GM18861 (cell line): ENCODE data around the gene BANP.
"Not testable (repeated sequence)": the region's sequence is repeated elsewhere in the genome, so short reads cannot be mapped to it uniquely, and the experiment has no call there.

Source experiments
- ATAC-seq: cut with Tn5 transposase; IDR thresholded peaks from one replicate; pipeline ENCODE4 v1.9.1; 2021; ENCODE audit not compliant: unreplicated experiment

The BANP gene

DNA sequence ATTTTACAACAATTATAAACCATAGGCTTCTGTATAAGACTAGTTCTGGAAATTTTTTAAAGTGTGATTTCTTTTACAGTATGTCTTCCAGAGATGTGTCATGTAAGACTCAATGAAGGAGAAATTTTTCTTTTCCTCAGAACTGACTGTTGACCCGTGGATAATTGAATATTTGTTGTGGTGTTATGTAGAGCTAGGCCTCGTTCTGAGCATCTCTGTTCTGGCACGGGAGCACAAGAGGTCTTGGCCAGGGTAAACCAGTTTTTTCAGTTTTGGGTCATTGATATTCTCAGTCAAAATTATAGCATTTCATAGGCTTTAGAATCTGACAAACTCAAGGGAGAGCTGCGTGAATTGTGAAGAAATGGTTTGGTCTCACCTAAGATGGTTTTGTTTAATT, 39.0 kb downstream of the BANP start:
- ATAC-seq = not testable (repeated sequence)

DNA sequence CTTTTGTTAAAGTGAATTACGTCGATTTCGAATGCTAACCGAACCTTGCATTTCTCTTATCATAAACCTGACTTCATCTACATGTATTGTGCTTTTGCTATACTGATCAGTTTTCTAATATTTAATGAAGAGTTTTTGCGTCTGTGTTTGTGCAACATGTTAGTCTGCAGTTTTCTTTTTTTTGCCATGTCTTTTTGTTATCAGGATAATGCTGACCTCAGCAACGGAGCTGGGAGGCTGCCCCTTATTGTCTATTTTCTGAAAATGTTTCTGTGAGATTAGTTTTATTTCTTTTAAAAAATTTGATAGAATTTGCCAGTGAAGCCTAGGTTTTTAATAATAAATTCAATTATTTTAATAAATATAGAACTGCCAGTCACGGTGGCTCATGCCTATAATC, 40.9 kb downstream of the BANP start:
- ATAC-seq = not testable (repeated sequence)

DNA sequence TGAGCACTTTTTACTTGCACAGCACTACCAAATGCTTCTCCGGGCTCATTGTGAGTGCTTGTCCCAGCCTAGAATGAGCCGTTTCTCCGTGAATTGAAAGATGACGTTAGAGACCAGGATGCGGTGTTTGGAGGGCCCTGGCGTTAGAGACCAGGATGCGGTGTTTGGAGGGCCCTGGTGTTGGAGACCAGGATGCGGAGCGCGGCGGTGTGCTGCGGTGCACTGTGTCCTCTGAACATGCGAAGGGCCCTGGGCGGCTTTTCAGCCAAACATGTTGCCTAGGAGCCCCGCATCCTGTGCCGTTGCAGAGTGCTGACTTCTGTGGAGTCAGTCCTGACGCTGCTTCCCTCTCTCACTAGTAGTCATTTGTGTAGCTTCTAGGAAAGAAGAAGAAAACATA, 42.7 kb downstream of the BANP start:
- no peak for ATAC-seq

DNA sequence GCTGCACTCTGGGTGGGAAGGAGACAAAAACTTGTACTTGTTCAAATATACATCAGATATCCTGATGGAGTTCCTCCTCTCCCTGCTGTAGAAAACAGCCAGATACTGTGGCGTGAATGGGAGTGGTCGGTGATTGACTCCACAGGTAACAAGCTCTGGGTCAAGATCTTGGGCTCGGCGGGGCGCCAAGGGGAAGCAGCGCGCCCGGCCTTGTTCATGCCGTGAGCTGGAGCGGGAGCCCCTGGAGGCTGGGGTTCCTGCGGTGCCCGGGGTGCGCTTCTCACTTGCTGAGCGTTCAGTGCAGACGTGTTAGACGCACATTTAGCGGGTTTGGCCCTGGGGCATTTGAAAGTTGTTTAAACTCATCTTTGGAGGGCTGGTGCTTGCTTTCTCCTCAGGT, 44.4 kb downstream of the BANP start:
- no peak for ATAC-seq

DNA sequence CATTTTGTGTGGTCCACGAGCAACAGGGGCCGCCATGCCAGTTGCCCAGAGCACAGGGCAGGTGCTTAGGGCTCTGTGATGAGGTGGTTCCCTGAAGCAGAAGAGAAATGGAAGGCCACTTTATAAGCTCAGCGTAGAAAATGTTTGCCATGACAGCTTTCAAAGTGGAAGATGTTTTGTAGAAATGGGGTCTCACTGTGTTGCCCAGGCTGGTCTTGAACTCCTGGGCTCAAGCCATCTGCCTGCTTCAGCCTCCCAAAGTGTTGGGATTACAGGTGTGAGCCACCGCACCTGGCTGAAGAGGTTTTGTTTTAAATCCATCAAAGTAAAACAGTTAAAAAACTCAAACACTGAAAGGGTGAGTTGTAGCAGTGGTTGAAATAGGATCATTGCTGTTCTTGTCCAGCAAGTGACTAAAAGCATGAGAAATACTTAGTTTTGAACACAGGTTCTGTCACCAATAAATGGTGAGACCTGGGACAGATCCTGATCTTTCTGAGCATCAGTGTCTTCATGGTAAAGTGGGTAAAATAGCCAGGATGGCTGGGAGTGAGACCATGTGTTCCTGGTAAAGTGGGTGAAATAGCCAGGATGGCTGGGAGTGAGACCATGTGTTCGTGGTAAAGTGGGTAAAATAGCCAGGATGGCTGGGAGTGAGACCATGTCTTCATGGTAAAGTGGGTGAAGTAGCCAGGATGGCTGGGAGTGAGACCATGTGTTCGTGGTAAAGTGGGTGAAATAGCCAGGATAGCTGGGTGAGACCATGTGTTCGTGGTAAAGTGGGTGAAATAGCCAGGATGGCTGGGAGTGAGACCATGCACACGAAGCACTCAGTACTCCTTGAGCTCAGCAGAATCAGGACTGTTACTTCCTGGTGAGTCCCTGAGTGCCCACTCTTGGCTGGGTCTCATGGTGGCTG, 46.0 kb downstream of the BANP start:
- no peak for ATAC-seq

DNA sequence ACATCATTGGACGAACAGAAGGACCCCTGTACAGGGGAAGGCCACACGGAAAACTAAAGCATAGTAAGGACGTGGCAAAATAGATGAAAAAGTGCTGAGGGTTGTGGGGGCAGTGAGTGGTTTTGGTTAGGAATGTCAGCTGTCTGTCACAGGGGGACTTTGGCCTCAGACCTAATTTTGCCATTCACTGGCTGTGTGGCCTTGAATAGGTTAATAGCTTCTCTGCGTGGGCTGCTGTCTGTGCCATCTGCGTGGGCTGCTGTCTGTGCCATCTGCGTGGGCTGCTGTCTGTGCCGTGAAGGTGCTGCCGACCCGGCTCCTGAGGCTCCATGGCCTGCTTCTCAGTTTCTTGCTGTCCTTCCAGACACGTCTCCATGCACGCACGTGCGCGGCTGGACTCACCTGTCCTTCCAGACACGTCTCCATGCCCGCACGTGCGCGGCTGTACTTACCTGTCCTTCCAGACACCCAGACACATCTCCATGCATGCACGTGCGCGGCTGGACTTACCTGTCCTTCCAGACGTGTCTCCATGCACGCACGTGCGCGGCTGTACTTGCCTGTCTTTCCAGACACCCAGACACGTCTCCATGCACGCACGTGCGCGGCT, 47.1 kb downstream of the BANP start:
- ATAC-seq = not testable (repeated sequence)

DNA sequence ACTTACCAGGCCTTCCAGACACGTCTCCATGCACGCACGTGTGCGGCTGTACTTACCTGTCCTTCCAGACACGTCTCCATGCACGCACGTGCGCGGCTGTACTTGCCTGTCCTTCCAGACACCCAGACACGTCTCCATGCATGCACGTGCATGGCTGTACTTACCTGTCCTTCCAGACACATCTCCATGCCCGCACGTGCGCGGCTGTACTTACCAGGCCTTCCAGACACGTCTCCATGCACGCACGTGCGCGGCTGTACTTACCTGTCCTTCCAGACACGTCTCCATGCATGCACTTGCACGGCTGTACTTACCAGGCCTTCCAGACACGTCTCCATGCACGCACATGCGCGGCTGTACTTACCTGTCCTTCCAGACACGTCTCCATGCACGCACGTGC, 47.8 kb downstream of the BANP start:
- not testable (repeated sequence) for ATAC-seq

DNA sequence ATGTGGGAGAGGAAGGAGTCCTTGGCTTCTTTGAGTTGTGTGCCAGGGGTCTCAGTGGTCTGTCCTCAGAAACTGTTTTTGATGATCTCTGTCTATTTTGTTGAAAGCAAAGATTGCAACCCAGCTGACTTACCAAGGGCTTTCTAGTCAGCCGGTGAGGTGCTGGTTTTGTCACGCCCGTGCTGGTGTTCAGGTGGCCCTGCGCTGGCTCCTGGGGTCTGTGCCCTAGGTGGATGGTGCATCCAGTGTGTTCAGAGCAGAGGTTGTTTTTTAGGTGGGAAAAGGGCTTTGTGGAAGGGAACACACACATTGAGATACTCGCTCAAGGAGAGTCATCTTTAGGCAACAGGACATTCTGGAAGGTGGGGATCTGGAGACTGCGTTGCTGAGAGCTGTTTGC, 51.0 kb downstream of the BANP start:
- no peak for ATAC-seq

DNA sequence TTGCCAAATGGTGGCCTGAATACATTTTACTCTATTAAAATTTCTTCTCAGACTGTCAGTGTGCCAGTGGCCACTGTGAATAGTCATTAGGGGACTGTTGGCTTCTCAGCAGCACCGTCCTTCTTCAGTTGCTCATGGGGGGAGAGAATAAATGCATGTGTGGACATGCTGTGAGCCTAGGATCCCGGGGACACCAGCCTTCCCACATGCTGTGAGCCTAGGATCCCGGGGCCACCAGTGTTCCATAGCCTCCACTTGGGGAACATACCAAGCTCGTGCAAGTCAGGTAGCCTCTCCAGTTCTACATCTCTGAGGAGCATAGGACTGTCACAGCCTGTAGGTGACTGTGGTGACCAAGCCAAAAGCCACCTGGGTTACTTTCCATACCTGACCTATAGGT, 51.5 kb downstream of the BANP start:
- ATAC-seq = no peak

DNA sequence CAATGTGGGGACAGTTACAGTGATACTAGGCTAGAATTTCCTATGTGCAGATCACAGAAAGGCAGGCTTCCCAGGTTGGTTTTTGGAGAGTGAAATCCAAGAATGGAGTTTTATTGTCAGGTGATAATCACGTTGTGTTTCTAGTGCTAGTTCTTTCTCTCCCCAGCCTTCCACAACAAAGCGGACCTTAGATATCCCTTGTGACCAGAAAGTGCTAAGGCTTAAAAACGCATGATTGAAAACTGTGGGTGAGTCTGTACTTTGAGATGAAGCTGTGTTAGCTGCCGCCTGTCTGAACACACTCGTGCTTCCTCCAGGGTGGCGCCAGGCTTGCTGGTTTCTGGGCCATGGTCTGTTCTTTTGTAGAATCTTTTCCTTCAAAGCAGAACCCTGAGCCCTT, 52.1 kb downstream of the BANP start:
- ATAC-seq = no peak

DNA sequence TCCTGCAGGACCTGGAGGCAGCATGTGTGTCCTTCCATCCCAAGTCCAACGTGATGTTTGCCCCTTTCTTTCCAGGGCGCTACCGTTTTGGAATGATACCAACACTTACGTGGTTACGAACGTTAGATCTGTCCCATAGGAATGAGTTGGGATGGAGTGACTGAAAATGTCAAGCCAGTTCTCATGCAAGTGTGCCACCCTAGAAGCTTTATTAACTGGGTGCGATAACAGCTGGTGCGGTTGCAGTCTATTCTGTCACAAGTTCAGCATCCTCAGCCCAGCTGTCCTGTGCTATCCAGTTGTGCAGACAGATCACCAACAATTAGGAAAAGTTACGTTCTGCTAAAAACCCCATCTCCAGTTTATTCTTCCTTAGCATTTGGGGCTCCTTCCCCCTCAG, 52.5 kb downstream of the BANP start:
- no peak for ATAC-seq

DNA sequence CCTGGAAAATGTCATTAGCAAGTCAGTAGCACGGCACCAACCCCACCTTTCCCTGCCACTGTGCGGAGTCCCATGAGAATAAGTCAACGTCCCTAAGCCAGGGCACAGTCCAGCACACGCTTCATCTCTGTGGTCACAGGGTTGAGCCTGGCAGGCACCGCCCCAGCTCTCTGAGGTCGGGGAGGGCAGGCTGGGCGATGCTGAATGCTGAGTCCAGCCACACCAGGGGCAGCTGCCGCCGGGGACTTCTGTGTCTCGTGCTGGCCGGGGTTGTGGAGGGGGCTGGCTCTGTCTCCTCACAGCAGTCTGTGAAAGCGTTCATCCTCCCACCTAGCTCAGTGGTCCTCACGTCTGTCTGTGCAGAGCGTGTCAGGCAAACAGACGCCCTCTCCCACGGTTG, 53.2 kb downstream of the BANP start:
- ATAC-seq = no peak

DNA sequence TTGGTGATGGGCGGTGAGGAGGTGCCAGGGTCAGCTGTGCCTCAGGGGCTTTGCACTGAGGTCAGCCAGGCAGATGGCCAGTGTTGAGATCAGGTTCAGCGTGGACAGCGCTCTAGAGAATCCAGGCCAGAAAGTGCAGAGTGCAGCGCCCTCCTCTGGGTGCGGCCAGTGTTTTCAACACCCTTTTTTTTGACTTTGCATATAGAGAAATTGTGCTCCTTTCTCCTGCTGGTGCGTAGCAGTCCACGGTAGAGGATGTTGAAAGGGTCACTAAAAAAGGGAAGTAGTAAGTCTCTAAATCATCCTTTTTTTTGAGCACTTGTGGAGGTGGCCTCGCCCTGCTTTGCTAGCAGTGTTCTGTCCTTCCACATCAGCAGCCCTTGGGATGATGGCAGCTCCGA, 53.9 kb downstream of the BANP start:
- ATAC-seq = no peak

DNA sequence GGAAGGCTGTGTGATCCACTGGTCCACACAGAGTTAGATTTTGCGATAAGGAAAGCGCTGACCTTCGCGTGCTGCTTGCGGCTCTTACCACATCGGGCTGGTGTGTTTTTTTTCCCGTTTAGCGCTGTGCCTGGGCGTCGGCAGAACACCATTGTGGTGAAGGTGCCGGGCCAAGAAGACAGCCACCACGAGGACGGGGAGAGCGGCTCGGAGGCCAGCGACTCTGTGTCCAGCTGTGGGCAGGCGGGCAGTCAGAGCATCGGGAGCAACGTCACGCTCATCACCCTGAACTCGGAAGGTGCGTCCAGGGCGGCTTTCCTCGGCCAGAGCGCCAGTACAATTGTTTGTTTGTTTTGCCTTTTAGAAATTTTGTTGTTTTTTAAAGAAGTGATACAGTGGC, 54.7 kb downstream of the BANP start:
- no peak for ATAC-seq

DNA sequence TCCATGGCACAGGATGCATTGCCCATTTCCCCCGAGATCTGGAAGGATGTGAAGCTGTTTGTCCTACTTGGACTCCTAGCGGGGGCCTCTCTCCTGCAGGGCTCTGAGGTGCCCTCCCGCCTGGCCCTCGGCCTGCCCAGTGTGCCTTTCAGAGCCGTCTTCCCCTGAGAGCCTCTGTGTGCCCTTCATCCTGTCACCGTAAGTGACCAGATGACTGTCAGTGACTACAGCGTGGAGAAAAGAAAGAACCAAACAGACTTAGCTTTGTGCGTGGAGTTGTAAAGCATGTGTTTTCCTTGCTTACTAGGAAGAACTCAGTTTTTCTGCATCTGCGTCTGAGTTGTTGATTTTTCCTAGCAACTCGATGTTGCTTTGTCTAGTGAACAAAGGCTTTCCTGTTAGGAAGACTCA, 56.1 kb downstream of the BANP start:
- no peak for ATAC-seq

DNA sequence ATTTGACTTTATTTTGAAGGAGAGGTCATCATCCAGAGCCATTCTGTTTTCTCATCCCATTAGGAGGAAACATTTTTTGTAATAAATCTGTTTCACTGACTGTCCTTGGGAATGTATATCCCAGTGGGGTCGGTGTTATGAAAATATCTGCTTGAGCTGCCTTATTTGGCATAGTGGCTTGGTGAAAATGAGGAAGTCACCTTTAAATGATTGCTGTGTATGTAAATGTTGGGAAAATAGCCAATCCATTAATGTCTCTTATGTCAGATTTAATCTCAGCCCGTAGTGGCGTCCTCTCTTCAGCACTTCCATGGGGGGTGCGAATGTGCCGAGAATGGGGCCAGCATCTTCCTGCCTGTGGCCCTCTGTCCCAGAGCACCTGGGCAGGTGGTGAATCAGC, 57.6 kb downstream of the BANP start:
- ATAC-seq = no peak

DNA sequence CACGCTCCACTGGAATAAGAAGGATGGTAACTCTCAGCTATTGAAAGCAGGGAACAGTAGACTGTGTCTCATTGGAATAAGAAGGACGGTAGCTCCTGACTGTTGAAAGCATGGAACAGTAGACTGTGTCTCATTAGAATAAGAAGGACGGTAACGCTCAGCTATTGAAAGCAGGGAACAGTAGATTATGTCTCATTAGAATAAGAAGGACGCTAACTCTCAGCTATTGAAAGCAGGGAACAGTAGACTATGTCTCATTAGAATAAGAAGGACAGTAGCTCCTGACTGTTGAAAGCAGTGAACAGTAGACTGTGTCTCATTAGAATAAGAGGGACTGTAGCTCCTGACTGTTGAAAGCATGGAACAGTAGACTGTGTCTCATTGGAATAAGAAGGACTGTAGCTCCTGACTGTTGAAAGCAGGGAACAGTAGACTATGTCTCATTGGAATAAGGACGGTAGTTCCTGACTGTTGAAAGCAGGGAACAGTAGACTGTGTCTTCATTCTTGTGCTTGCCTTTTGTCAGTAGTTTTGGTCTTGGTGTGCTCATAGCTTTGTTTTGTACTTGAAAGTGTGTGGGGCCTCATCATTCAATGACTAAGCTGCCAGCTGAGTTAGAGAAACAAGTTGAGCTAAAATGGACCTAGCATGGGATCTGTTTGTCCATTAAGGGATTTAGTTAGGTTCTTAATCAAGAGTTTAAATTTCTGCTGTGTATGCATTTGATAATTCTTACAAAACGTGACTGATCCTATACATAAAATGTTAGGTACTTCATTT, 58.5 kb downstream of the BANP start:
- no peak for ATAC-seq

DNA sequence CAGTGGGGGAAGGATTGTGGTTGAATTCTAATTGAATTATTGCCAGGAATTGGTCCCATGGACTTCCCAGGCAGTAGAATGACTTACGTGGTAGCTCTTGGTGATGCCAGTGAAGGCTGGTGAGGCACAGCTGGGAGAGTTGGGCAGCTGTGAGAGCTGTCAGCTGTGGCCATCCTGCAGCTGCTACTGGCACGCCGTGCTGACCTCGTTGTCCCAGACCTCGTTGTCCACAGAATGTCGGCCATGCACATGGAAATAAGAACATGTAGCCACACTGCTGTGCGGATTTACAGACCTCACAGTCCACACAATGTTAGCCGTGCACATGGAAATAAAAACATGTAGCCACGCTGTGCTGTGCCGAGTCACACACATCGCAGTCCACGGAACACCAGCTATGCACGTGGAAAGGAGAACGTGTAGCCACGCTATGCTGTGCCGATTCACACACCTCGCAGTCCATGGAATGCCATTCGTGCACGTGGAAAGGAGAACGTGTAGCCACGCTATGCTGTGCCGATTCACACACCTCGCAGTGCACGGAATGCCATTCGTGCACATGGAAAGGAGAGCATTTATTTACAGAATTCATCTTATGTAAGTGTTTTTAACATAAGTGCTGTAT, 59.2 kb downstream of the BANP start:
- ATAC-seq = no peak

DNA sequence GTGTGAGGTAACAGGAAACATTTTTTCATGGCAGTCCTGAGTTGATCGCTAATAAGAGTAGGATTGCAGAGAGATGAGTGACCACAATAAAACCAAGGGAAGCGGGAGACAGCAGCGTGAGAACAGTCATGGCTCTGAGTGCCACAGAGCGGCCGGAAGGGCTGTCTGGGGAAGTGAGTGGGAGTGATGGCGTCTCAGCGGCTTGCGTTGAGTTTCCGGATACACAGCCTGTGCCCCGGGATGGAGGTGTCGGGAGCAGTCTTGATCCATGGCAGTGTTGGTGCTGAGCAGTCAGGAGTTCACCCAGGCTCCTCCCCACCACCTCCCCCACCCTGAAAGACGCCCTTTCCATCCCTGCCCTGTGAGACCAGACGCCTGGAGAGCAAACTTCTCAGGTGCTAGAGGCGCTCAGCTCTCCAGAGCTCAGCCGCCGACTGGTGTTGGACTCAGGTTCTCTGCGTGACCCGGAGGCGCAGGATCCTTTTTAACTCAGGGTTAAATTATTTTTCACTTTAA, 59.8 kb downstream of the BANP start:
- ATAC-seq = no peak

DNA sequence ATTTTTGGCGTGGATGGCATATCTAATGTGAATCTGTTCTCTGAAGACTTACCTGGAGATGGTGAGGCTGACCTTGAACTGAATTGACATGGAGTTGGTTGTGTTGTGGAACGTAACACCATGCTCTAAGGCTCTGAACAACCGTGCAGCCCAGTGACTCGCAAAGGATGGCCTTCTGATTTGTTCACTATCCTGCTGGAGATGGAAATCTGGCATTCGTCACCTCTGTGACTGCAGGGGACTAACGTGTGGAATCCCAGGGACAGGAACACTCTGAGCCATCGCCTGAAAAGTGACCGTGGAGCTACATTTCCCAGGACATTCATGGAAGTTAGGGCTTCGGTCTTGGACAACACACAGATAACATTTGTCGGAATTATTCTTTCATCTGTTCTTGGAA, 61.1 kb downstream of the BANP start:
- ATAC-seq = no peak

DNA sequence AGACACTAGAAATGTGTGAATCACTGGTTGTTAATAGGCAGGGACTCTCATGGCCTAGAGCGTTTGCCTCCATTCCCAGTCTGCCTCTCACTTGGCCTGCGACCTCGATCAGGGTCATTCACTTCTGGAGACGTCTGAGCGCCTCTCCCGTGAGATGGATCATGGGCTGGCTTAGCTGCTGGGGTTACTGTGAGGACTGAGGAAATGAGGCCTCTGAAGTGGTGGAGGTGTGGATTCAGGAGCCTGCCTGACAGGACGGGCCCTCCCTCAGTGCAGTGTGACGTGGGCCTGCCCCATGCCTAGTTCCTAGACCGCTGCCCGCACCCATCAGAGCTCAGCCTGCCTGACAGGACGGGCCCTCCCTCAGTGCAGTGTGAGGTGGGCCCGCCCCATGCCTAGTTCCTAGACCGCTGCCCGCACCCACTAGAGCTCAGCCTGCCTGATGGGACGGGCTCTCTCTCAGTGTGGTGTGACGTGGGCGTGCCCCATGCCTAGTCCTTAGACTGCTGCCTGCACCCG, 61.9 kb downstream of the BANP start:
- ATAC-seq = no peak
